ACHN (cell line): ENCODE results near the gene AFP.
A peak's percentile ranks its signal among the peaks of the same experiment; 100 is the strongest.

Experiments
- DNase-seq: peaks from one replicate; pipeline ENCODE4 v3.0.0-alpha.2; 2015
- in situ Hi-C: cut with HindIII; loops from 2 replicates; pipeline ENCODE4 v1.10.0; 2017; ENCODE audit warnings: low sequenced_read_pairs, low pct_ligation_motif_present, low pct_unique_long_range_greater_than_20kb

Gene AFP

GRCh38 chr4:73499996-73500765 lies 64.2 kb downstream of the AFP start:
- in situ Hi-C loops: no loop called here
- peak; percentile 8 for DNase-seq

- in situ Hi-C loops: no loop called here
- DNase-seq: no peak
These were observed 65.7 kb downstream of the AFP start for GRCh38 chr4:73501664-73502265.

- in situ Hi-C loops: no loop called here
- DNase-seq: no peak
These were observed 69.5 kb downstream of the AFP start for GRCh38 chr4:73505567-73505966.
